Body of pancreas (tissue), 4 donors: ENCODE results near the gene GRAMD4.

ENCODE experiments used
- CTCF ChIP-seq, 7 experiments: fragments of 450-650 bp in 4 of 7; fragments of 200-600 bp in 3 of 7; sonication (generic) in 3 of 7; IDR thresholded peaks; one replicate each; pipeline ENCODE4 v1.5.1; 2016 to 2019; ENCODE audit warnings: antibody characterized with exemption in 7 of 7
- POLR2A ChIP-seq, 3 donors: fragments of 450-650 bp; IDR thresholded peaks; one replicate each; pipeline ENCODE4 v1.6.1; 2016; ENCODE audit warnings: antibody characterized with exemption in 3 of 3, mild to moderate bottlenecking in 2 of 3

- TF ChIP-seq POLR2A (IDR thresholded peaks at IDR 0.05) (no peak), CTCF (IDR thresholded peaks at IDR 0.05) (no peak)
These were observed 38.5 kb upstream of the GRAMD4 start for GRCh38 chr22:46581538-46582244.
